Measurements from ENCODE around the gene RBM15B.

- TF ChIP-seq CTCF (IDR thresholded peaks at IDR 0.05 in 2 of 3, conservative IDR thresholded peaks at IDR 0.05 in 1 of 3; ENCODE audit: insufficient read depth in 2 of 3, low read depth in 1 of 3, low read length in 3 of 3) (no peak), CBFB (CRISPR knock-in tag; IDR thresholded peaks at IDR 0.05) (no peak), SAP30 (IDR thresholded peaks at IDR 0.05; ENCODE audit: borderline replicate concordance, insufficient read depth, low read depth, low read length, poor library complexity, severe bottlenecking) (no peak), JUND (IDR thresholded peaks at IDR 0.05; ENCODE audit: borderline replicate concordance, low read depth, low read length) (no peak), JUND (tag; IDR thresholded peaks at IDR 0.05; ENCODE audit: borderline replicate concordance, low read depth, low read length) (no peak), ZNF224 (CRISPR knock-in tag; IDR thresholded peaks at IDR 0.05) (no peak), PBX2 (CRISPR knock-in tag; IDR thresholded peaks at IDR 0.05; ENCODE audit: low read depth) (no peak), PBX2 (tag; conservative IDR thresholded peaks at IDR 0.05; ENCODE audit: low read depth) (no peak), MAFF (IDR thresholded peaks at IDR 0.05; ENCODE audit: low read length) (no peak), TBP (optimal IDR thresholded peaks at IDR 0.05; ENCODE audit: low read depth, low read length) (no peak), HNRNPLL (IDR thresholded peaks at IDR 0.05; ENCODE audit: low read depth, low read length, poor library complexity, severe bottlenecking) (no peak), SP1 (CRISPR knock-in tag; IDR thresholded peaks at IDR 0.05) (no peak), ELK1 (CRISPR knock-in tag; IDR thresholded peaks at IDR 0.05) (no peak), CBX8 (IDR thresholded peaks at IDR 0.05; ENCODE audit: borderline replicate concordance, extremely low read depth, low read depth, low read length, poor library complexity, severe bottlenecking) (no peak), RFX5 (IDR thresholded peaks at IDR 0.05; ENCODE audit: low read depth, low read length) (no peak)
These were observed 4.2 kb upstream of the RBM15B start for GRCh38 chr3:51386852-51387229.

All from K562 (cell line).